Measurements from ENCODE around the gene SYMPK.

The SYMPK gene

DNA sequence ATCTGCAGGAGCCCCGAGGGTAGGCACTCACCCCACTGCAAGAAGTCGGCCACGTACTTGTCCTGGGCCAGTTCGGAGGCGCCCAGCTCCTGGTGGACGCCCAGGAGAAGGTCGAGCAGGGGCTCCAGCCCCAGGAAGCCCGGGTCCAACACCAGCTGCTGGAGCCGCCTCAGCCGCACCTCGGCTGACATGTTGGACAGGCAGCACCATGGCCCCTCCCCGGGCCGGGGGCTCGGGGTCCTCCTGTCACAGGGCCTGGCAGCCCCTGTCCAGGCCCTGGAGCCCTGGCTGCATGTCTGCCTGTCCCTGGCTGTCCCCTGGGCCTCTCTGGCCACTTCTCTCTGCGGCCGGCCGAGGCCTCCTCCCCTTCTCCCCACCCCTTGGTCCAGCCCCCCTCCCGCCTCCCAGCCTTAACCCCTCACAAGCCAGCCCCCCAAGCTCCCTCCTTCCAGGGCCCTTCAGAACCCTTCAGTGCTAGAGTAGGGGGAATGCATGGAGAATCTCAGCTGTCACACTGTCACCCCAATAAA is 80.7 kb downstream of the SYMPK start, which contains the start of gene DMPK:
DMPK (minus strand) TSS at position 329 of the 530 bp plus-strand sequence; CDS start at position 191, 138 bp downstream.
- FAIRE-seq (no peak), DNase-seq (ENCODE audit: low spot score) (no peak)

DNA sequence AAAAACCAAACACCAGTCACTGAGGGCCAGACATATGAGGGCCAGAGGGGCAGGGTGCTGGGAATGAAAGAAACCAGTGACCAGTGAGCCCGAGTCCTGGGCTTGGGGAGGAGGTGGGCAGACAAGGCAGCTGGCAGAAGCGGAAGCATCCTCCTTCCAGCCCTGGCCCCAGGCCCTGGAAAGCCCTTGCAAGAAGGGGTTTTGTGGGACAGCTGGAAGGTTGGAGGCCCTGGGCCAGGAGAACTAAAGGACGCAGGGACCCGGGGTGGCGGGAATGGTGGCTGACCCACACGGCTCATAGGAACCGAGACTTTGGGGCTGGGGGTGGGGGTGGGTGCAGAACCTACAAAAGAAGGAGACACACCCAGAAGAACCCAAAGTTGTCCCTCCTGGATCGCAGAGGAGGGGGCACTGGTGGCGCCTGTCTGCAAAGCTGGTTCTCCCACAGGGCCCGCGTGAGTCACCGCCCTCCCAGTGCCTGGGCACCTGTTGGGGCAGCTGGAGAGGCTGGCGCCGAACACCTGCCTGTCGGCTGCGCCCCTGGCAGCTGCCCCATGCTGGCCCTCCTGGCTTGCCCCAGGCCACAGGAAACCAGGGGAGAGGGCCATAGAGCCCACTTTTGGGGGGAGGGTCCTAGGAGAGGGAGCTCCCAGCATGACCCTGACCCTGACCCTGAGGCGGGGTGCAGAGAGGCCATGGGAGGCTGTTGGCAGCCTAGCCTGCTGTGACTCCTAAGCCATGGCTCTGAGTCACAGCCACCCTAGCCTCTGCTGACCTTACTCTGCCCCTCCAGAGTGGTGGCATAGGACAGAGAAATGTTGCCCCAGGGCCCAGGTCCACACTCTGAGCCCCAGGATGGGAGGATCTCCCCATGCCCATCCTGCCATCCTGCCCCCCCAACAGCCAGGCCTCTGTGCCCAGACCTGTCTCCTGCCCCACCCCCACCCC is 81.5 kb downstream of the SYMPK start:
- DNase-seq (ENCODE audit: low spot score) (peak; percentile 16), FAIRE-seq (no peak)

DNA sequence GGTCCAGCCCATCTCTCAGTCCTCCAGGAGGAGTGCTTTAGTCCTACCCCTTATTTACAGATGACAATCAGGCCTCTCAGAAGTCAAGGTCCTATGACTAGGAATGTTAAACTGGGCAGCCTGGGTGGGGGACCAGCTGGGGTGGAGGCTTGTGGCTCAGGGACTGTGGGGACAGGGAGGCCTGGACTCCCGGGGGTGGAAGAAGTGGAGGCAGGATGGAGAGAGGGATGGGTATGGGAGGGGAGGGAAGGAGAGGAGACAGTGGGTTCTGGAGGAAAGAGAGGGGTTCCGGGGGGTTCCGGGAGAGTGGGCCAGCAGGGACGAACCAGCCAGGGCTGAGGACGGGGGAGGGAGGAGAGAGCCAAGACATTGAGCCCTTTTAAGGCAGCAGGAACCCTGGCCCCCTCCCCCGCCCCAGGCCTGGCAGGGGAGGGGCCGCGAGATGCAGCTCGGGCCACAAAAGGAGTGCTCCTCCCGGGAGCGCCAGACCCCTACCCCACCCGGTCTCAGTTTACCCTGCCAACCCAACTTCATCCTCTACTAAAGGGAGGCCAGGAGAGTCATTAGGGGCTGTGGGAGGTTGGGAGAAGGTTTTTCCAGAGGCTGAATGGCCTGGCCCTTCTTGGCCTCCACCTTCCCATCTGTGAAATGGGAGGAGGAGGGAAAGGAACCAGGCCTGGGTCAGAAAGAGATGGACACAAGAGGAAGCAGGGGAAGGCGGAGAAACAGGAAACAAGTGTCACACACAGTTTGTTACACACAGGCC is 82.3 kb downstream of the SYMPK start:
- no peak for DNase-seq (ENCODE audit: low spot score)
- FAIRE-seq = no peak

DNA sequence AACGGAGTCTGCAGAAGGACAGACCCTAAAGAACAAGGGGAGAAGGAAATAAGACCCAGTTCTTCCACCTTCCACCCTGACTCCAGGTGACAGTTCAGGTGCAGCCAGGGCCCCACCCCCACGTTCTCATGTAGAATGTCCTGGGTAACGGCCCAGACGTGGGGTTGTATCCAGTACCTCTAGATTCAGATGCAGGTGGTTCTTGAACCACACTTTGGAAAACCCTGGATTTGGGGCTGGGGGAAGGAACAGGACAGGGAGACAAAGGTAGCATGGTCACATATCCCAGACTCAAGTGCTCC is 82.8 kb downstream of the SYMPK start:
- DNase-seq (ENCODE audit: low spot score) = no peak
- no peak for FAIRE-seq

DNA sequence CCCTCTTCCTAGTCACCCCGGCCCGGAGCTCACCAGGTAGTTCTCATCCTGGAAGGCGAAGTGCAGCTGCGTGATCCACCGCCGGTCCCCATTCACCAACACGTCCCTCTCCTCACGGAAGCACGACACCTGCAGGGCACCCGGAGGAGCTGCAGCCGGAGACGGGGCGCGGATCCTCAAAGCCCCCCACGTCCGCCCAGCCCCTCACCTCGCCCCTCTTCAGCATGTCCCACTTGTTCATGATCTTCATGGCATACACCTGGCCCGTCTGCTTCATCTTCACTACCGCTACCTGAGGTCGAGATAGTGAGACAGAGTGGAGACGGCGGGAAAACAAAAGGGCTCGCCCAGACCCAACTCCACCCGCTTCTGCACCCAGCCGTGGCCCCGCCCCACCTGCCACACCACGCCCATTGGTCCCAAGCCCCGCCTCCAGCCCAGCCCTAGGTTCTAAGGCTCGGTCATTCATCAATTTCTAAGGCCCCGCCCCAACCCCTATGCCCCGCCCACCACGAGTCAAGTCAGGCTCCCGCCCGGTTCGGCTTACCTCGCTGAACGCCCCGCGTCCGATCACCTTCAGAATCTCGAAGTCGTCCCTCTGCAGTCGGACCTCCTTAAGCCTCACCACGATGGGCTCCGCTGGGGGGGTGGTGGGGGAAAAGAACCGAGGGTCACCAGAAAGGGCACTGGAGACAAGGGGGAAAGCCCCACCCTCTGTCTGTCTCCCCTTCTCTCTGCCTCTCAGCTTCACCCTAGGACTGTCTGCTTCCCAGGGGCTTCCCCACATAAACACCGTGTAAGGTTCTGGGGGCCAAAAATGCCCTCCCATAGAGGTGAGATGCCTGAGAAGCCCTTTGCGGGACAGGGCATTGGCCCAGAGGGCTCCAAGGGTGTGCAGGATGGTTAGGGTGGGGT is 83.5 kb downstream of the SYMPK start:
- no peak for FAIRE-seq
- DNase-seq (ENCODE audit: low spot score) = no peak

DNA sequence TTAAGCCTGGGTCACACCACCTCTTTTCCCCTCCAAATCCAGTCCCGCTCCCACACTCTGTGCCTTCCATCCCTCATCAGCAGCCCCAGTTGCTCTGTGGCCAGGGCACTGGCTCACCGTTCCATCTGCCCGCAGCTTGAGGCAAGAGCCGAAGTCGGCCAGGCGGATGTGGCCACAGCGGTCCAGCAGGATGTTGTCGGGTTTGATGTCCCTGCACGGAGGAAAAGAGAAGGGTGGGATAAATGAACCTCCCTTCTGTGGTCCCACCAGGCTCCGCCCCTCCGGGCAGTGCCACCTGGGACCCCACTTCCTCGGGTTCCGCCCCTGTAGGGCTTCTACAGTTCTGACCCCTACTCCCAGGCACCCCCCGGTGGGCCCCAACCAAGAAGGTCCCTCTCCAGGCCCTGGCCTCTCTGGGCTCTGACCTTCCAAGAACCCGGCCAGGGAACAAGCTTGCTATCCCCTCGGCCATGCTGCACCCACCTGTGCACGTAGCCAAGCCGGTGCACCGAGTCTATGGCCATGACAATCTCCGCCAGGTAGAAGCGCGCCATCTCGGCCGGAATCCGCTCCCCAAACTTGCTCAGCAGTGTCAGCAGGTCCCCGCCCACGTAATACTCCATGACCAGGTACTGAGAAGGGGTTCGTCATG is 84.8 kb downstream of the SYMPK start:
- no peak for DNase-seq (ENCODE audit: low spot score)
- no peak for FAIRE-seq

DNA sequence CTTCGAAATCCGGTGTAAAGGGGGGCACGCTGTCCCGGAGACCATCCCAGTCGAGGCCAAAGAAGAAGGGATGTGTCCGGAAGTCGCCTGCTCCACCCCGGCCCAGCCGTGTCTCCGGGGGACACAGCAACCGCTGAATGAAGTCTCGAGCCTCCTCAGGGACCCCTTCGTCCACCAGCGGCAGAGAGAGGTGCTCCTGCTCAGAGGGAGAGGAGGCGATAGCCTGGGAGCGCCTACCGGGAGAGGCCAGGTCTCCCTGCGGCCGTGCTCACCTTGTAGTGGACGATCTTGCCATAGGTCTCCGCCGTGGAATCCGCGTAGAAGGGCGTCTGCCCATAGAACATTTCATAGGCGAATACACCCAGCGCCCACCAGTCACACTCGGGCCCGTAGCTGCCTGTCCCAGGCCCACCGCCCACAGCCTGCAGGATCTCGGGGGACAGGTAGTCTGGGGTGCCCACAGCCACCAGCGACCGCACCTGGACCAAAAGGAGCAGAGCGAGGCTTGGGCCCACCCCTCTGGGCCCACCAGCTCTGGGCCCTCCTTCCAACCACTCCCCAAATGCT is 85.5 kb downstream of the SYMPK start:
- FAIRE-seq = no peak
- DNase-seq (ENCODE audit: low spot score) = no peak

DNA sequence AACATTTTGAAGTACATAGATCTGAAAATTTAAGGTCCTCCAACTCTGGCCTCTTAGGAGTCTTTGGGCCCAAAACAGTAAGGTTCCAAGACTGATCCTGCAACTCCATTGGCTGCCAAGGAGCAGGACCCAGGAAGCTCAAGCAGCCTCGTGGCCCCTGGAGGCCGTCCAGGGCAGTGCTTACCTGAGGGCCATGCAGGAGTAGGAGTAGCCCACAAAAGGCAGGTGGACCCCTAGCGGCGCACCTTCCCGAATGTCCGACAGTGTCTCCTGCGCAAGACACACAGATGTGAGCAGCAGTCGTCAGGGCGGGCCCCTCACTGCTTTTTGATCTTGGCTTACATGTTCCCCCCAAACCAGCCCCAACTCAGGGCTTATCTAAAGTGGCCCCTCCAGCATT is 88.2 kb downstream of the SYMPK start:
- no peak for FAIRE-seq
- DNase-seq (ENCODE audit: low spot score) = no peak

DNA sequence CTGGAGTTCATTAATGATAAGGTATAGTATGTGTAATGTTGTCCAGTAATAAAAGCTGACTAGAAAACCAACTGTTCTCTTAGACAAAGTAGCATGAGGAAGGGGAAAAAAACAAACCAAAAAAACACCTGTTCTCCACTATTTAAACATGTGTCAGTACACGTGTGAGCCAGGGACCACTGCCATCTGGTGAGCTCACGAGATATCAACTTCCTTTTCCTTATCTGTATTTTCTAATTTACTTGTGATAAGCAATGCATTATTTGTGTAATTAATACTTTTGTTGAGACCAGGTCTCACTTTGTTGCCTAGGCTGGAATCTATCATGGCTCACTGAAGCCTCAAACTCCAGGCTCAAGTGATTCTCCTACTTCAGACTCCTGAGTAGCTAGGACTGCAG is 89.6 kb downstream of the SYMPK start:
- no peak for DNase-seq (ENCODE audit: low spot score)
- FAIRE-seq = no peak

DNA sequence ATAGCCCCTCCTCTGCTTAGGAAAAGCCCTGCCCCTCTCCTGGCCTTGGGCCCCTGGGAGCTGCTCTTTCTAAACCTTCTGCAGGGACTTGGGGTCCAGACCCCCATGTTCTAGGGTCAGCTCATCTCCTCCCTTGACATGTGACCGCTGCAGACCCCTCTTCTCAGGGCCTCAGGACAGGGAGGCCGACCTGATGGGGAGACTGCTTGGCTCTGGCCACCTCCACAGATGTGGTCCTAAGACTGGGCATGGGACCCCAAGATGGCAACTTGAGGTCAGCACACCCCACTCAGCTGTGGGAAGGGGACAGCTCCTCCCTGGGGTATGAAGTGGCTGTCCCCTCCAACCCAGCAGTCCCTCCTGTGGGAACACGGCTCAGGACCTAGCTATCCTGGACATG is 90.0 kb downstream of the SYMPK start:
- FAIRE-seq (no peak), DNase-seq (ENCODE audit: low spot score) (no peak)

DNA sequence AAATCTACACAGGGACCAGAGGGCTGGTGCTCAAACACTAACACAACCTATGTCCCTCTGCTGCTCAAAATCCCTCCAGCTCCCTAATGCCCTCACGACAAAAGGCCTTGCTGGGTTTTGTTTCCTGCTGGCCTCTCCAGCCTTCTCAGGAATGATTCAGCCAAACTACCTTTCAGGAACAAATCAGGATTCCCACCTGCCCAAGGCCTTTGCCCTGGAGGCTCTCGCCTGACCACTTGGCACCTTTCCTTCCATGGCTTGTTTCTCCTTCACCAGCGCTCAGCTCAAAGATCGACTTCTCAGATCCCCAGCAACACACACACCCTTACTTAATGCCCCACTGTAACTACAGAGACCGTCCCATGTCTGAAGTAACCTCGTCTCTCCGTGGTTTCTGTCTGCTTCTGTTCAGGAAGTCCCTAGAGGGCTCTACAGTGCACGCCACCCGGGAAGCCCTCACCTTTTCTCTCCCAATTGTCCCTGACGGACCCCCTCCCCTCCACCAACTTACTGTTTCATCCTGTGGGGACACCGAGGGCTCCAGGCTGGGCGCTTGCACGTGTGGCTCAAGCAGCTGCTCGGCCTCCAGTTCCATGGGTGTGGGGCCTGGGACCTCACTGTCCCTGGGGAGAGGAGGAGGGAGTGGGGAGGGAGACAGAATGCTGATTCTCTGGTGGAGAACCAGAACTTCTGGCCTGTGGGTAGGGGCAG is 90.7 kb downstream of the SYMPK start:
- DNase-seq (ENCODE audit: low spot score) (no peak), FAIRE-seq (no peak)

DNA sequence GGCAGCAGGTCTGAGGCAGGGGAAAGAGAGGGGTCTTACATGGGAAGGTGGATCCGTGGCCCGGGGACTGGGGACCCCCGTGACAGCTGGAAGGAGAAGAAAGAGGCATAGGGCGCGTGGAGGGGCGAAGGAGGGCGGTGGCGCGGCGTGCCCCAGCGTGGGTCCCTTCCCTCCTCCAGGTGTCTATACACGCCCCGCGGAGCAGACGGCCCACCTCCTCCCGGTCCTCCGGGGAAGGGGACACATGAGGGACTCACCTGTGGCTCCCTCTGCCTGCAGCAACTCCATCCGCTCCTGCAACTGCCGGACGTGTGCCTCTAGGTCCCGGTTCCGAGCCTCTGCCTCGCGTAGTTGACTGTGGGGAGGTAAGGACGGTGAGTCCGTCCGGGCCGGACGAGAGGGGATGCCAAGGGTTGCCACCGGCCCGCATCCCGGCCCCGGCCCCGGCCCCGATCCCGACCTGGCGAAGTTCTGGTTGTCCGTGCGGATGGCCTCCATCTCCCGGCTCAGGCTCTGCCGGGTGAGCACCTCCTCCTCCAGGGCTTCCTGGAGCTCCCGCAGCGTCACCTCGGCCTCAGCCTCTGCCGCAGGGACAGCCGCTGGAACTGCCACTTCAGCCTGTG is 91.5 kb downstream of the SYMPK start:
- no peak for DNase-seq (ENCODE audit: low spot score)
- FAIRE-seq = no peak

DNA sequence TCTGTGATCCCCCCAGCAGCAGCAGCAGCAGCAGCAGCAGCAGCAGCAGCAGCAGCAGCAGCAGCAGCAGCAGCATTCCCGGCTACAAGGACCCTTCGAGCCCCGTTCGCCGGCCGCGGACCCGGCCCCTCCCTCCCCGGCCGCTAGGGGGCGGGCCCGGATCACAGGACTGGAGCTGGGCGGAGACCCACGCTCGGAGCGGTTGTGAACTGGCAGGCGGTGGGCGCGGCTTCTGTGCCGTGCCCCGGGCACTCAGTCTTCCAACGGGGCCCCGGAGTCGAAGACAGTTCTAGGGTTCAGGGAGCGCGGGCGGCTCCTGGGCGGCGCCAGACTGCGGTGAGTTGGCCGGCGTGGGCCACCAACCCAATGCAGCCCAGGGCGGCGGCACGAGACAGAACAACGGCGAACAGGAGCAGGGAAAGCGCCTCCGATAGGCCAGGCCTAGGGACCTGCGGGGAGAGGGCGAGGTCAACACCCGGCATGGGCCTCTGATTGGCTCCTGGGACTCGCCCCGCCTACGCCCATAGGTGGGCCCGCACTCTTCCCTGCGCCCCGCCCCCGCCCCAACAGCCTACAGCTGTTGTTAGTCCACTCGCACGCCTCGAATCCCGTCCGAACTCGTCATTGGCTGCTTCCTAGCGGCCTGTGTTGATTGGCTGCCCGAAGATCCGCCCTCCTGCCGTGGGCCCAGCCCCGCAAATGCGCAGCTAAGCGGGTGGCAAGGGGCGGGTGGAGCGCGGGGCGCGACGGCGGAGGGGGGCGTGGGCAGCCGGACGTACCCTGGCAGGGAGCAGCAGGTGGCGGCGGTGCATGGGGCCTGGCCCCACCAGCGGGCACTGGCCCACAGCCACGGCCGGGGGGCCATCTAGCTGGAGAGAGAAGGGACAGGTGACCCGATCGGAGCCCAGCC is 92.5 kb downstream of the SYMPK start:
- FAIRE-seq (no peak), DNase-seq (ENCODE audit: low spot score) (peak; percentile 67)

DNA sequence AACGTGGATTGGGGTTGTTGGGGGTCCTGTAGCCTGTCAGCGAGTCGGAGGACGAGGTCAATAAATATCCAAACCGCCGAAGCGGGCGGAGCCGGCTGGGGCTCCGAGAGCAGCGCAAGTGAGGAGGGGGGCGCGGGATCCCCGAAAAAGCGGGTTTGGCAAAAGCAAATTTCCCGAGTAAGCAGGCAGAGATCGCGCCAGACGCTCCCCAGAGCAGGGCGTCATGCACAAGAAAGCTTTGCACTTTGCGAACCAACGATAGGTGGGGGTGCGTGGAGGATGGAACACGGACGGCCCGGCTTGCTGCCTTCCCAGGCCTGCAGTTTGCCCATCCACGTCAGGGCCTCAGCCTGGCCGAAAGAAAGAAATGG is 93.1 kb downstream of the SYMPK start:
- peak; percentile 3 for DNase-seq (ENCODE audit: low spot score)
- FAIRE-seq = no peak

DNA sequence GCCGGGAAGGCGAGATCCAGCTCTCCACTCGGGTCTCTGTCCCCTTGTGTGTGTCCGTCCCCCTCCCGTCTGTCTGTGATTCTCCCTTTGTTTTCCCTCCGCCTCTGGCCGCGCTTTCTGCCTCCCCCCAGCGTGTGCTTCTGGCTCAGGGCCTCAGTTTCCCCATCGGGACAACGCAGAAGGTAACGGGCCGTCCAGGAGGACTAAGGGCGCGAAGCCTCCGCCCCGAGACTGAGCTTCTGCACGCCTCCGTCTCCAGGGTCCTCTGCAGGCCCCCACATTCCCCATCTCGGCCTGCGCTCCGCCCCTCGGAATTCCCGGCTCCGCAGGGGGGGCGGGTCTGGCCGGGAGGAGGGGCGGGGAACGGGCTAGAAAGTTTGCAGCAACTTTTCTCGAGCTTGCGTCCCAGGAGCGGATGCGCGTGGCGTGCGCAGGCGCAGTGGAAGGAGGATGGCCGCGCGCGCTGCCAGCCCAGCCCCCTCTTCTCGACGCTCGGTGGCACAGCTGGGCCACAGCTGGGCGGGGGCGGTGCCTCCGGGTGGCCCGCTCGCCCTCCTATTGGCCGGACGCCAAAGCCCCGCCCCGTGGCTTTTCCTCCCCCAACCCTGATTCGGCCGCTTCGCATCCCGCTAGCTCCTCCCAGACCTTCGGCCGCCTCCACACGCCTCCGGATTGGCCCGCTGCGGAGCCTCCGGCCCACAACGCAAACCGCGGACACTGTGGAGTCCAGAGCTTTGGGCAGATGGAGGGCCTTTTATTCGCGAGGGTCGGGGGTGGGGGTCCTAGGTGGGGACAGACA is 93.8 kb downstream of the SYMPK start, which contains the start of gene SIX5:
SIX5 (minus strand) TSS at position 269 of the 799 bp plus-strand sequence. CDS start 408 bp downstream, outside the sequence.
- peak; percentile 65 for FAIRE-seq

DNA sequence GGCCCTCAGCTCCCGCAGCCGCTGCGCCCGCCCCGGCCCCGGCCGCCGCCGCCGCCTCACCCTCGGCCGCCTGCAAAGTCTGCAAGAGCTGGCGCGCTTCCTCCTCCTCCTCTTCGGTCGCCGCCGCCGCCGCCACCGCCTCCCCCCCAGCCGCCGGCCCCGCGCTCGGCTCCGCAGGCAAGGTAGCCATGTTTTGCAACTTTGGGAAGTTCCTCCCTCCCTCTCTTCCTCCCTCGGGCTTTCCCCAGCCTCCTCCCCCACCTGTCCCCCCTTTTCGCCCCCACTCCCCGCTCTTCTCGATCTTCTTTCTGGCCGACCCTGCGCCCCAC is 94.3 kb downstream of the SYMPK start:
- FAIRE-seq = no peak
- no peak for DNase-seq (ENCODE audit: low spot score)

More for the DNA sequence above, 93.8 kb downstream of the SYMPK start, which contains the start of gene SIX5:
- peak; percentile 92 for DNase-seq (ENCODE audit: low spot score)

DNA sequence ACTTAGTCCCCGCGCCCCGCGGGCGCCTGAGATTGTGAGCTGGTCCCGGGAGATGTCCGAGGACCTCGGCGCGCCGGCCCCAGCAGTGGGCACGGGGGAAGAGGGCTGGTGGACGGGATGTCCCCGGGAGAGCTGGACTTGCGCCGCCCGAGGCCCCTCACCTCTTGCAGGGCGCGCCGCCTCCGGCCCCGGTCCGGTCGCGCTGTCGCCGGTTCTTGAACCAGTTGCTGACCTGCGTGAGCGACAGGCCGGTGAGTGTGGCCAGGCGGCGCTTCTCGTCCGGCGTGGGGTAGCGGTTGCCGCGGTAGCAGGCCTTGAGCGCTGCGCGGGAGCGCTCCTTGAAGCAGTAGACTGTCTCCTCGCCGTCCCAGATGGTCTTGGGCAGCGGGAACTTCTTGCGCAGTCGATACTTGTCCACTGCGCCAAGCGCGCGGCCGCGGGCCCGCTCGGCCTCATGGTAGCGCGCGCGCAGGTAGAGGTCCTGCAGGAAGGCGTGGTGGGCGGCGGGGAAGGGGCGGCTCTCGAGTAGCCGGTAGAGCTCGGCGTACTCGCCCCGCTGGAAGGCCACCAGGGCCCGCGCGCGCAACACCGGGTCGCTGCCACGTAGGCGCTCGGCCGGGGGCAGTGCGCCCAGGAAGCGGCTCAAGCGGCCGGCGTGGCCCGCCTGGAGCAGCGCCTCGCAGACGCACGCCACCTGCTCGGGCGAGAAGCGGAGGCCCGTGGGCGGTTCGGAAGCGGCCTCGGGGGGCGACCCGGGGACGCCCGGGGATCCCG is 94.9 kb downstream of the SYMPK start:
- DNase-seq (ENCODE audit: low spot score) = peak; percentile 18
- no peak for FAIRE-seq

All from RCC 7860 (cell line).